K562 (cell line): ENCODE measurements around the gene RABGAP1L. TPM values are rescaled to one million over a fixed set of nuclear protein-coding genes. Genes with fewer than 3 reads are reported as not detected.
A peak's percentile ranks its signal among the peaks of the same experiment; 100 is the strongest.

Experiments used
- ATAC-seq: fragments of 200-7000 bp; cut with Tn5 transposase; 3 replicates; pipeline ENCODE4 v1.9.1; 2020; ENCODE audit warnings: moderate library complexity
- BruUV-seq: library from RNA; stranded (reverse); fragments of 400-500 nt; replicated peaks from 2 replicates; lab custom pipeline; 2021; lab: Mats Ljungman, UMichigan
- CTCF ChIA-PET: fragments of 300-600 bp; formaldehyde crosslinking; extraction: SDS; loops from one replicate; lab custom pipeline; 2021; ENCODE audit warnings: low intra/inter-chr PET ratio; lab: Yijun Ruan, JAX
- POLR2A ChIA-PET: fragments of 300-600, 350-650 bp; sonication (Branson Sonifier 250); formaldehyde crosslinking; extraction: SDS; loops from one replicate; lab custom pipeline; 2021; ENCODE audit warnings: antibody characterized with exemption, inconsistent platforms; lab: Yijun Ruan, JAX
- DNase-seq, 4 experiments: peaks; one replicate each; pipeline versions ENCODE4 v3.0.0 to v3.0.0-alpha.2; 2011 to 2018; ENCODE audit warnings: low spot score in 3 of 4, mixed read lengths in 3 of 4; ENCODE audit errors: extremely low read depth in 1 of 4
- FAIRE-seq: peaks from 2 replicates; lab custom pipeline; 2011; peaks lifted over from hg19 to GRCh38; lab: Jason Lieb, UNC
- H2AFZ ChIP-seq: 2 replicates; pipeline ENCODE4 v1.6.0; 2011; ENCODE audit warnings: low read depth, low read length, control low read depth, inconsistent platforms
- H3K27ac ChIP-seq: fragments of 200-600 bp; 3 replicates; pipeline ENCODE4 v1.8.0; 2011; ENCODE audit warnings: low read depth, mild to moderate bottlenecking, control low read depth, inconsistent platforms, low read length, moderate library complexity, mixed read lengths; ENCODE audit errors: extremely low read depth
- H3K27me3 ChIP-seq, 2 experiments: fragments of 300-600 bp in 1 of 2; 2 replicates in 1 of 2; 3 replicates in 1 of 2; pipeline versions ENCODE4 v1.6.0 to v1.8.0; 2011; ENCODE audit warnings: inconsistent platforms in 2 of 2, low read length in 2 of 2, mild to moderate bottlenecking in 1 of 2, mixed read lengths in 1 of 2, moderate library complexity in 1 of 2; ENCODE audit not compliant: control insufficient read depth in 2 of 2, insufficient read depth in 2 of 2
- H3K36me3 ChIP-seq: fragments of 300-600 bp; 3 replicates; pipeline ENCODE4 v1.8.0; 2011; ENCODE audit warnings: mild to moderate bottlenecking, low read length, inconsistent platforms; ENCODE audit not compliant: control insufficient read depth, insufficient read depth
- H3K4me1 ChIP-seq, 2 experiments: fragments of 200-600 bp in 1 of 2; replicated peaks in 1 of 2; 2 replicates in 1 of 2; 3 replicates in 1 of 2; pipeline versions ENCODE4 v1.5.1 to v1.8.0; 2011; ENCODE audit warnings: inconsistent platforms in 2 of 2, low read length in 2 of 2, mild to moderate bottlenecking in 1 of 2, mixed read lengths in 1 of 2, moderate library complexity in 1 of 2; ENCODE audit not compliant: control insufficient read depth in 2 of 2, insufficient read depth in 2 of 2
- H3K4me2 ChIP-seq: 2 replicates; pipeline ENCODE4 v1.6.1; 2011; ENCODE audit warnings: low read length, control low read depth, inconsistent platforms, mixed read lengths; ENCODE audit not compliant: insufficient read depth
- H3K4me3 ChIP-seq: fragments of 200-600 bp; sonication (generic), shearing (Covaris generic); 2 replicates; pipeline ENCODE4 v1.5.1; 2016; ENCODE audit warnings: control low read depth, inconsistent platforms
- H3K79me2 ChIP-seq: fragments of 200-600 bp; 3 replicates; pipeline ENCODE4 v1.8.0; 2011; ENCODE audit warnings: low read length, inconsistent platforms; ENCODE audit not compliant: control insufficient read depth, insufficient read depth
- H3K9ac ChIP-seq, 2 experiments: 2 replicates each; pipeline versions ENCODE4 v1.6.0 to v1.6.1; 2011; ENCODE audit warnings: low read depth in 2 of 2, low read length in 2 of 2, control low read depth in 1 of 2, inconsistent platforms in 1 of 2, mild to moderate bottlenecking in 1 of 2, mixed read lengths in 1 of 2; ENCODE audit not compliant: insufficient read depth in 1 of 2
- H3K9me1 ChIP-seq: one replicate; pipeline ENCODE4 v1.6.0; 2011; ENCODE audit warnings: inconsistent platforms, mild to moderate bottlenecking, low read length, moderate library complexity; ENCODE audit not compliant: control insufficient read depth, insufficient read depth
- H3K9me3 ChIP-seq: replicated peaks from 2 replicates; pipeline ENCODE4 v1.5.1; 2011; ENCODE audit warnings: low read depth, low read length, inconsistent platforms; ENCODE audit not compliant: control insufficient read depth, insufficient read depth
- H4K20me1 ChIP-seq: replicated peaks from 2 replicates; pipeline ENCODE4 v1.6.1; 2011; ENCODE audit warnings: low read length, inconsistent platforms, mixed read lengths; ENCODE audit not compliant: control insufficient read depth, insufficient read depth
- CBFA2T3 ChIP-seq: fragments of 450-650 bp; IDR thresholded peaks from 2 replicates; pipeline ENCODE4 v1.6.1; 2017
- DPF2 ChIP-seq: fragments of 450-650 bp; IDR thresholded peaks from 2 replicates; pipeline ENCODE4 v1.6.1; 2016
- ETV6 ChIP-seq, 3 experiments: fragments of 150-350 bp in 1 of 3; sonication (generic) in 1 of 3; formaldehyde crosslinking in 1 of 3; IDR thresholded peaks; 2 replicates each; pipeline versions ENCODE4 v1.6.1 to v1.8.0; 2014 to 2022; ENCODE audit warnings: borderline replicate concordance in 2 of 3, low read depth in 2 of 3, antibody characterized with exemption in 1 of 3, low read length in 1 of 3, mild to moderate bottlenecking in 1 of 3, missing genetic modification reagents in 1 of 3
- HNRNPL ChIP-seq: fragments of 200-400 bp; formaldehyde crosslinking; IDR thresholded peaks from 2 replicates; pipeline ENCODE4 v1.6.1; 2017; ENCODE audit warnings: low read depth, mild to moderate bottlenecking, low read length
- KDM1A ChIP-seq, 2 experiments: fragments of 450-650 bp; IDR thresholded peaks; 2 replicates each; pipeline ENCODE4 v1.6.1; 2016; ENCODE audit warnings: mild to moderate bottlenecking in 2 of 2
- MTA1 ChIP-seq: fragments of 450-650 bp; IDR thresholded peaks from 2 replicates; pipeline ENCODE4 v1.6.1; 2017; ENCODE audit warnings: borderline replicate concordance
- WGBS: fragments of 100-300 bp; shearing (Covaris generic); methylation state at CpG from one replicate; pipeline ENCODE4 v1.1.6; 2016; ENCODE audit warnings: low coverage, mixed read lengths; ENCODE audit not compliant: insufficient coverage; ENCODE audit errors: missing lambda C conversion rate; 5-methylcytosine and 5-hydroxymethylcytosine counted together
- in situ Hi-C: fragments of 300-500 bp; cut with MboI; formaldehyde crosslinking; loops from 4 replicates; pipeline ENCODE4 v1.15.0; 2018; ENCODE audit warnings: inconsistent platforms, mixed read lengths
- intact Hi-C: fragments of 100-400 bp; cut with micrococcal nuclease; formaldehyde crosslinking; loops from 2 replicates; pipeline ENCODE4 v1.14.2; 2022
- polyA plus RNA-seq, 8 experiments: library from polyadenylated mRNA; depleted of rRNA in 4 of 8; stranded (reverse) in 5 of 8; unstranded in 3 of 8; fragments of >200 nt; fragmentation: Nextera tagmentation in 2 of 8; fragmentation: Illumina TruSeq in 1 of 8; extraction: Ambion mirVana in 2 of 8; extraction: Trizol in 1 of 8; gene quantifications; 2 replicates each; pipeline versions ENCODE4 v1.2.1 to v1.2.3, GENCODE V29; 2011 to 2014; ENCODE audit warnings: inconsistent platforms in 1 of 8, missing spikeins in 1 of 8
- total RNA-seq, 7 experiments: library from RNA; depleted of rRNA in 6 of 7; stranded (reverse); fragments of >200 nt in 6 of 7; fragmentation: Illumina TruSeq in 2 of 7; extraction: Trizol in 2 of 7; gene quantifications; 2 replicates each; pipeline versions ENCODE4 v1.2.1 to v1.2.3, GENCODE V29; 2011 to 2021; ENCODE audit warnings: low replicate concordance in 1 of 7
- TF ChIP-seq, protein P1 (sequence below), 2 experiments: IDR thresholded peaks; 2 replicates each; pipeline ENCODE4 v1.6.1; 2012; ENCODE audit warnings: improper control_type of control experiment in 2 of 2, low read depth in 2 of 2, low read length in 2 of 2, borderline replicate concordance in 1 of 2
- TF ChIP-seq, protein P2 (sequence below), 3 experiments: fragments of 200-800 bp in 1 of 3; fragments of 250-450 bp in 1 of 3; fragments of 450-650 bp in 1 of 3; sonication (Bioruptor Pico) in 1 of 3; sonication (Bioruptor generic) in 1 of 3; formaldehyde crosslinking in 1 of 3; IDR thresholded peaks; 2 replicates each; pipeline versions ENCODE4 v1.6.1 to v1.8.0; 2016 to 2022; ENCODE audit warnings: mild to moderate bottlenecking in 2 of 3, missing genetic modification characterization in 2 of 3, missing compliant biosample characterization in 1 of 3, moderate library complexity in 1 of 3
- TF ChIP-seq, protein P3 (sequence below): fragments of 250-450 bp; sonication (Bioruptor Pico); IDR thresholded peaks from 2 replicates; pipeline ENCODE4 v1.5.0; 2020; ENCODE audit warnings: mild to moderate bottlenecking, borderline replicate concordance

The RABGAP1L gene
- total and polyA plus RNA-seq, 9 of the 15 experiments (the other 6 are each of a cell fraction or from before 2014, with no cell fraction given): 16.5 to 44.9 (median 26.7) TPM

DNA sequence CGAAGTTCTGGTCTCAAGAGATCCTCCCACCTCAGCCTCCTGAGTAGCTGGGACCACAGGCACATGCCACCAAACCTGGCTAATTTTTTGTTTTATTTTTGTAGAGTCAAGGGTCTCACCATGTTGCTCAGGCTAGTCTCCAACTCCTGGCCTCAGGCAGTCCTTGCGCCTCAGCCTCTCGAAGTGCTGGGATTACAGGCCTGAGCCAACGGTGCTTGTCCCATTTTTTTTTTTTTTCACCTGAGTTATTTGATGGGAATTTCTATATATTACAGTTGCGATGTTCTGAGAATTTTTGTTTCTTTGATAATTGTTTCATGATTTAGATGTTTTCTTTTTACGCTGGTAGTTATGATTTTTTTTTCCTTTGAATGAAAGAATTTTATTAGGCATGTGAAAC, 2.5 kb downstream of the RABGAP1L start (continued):
- TF ChIP-seq, protein P1, sequence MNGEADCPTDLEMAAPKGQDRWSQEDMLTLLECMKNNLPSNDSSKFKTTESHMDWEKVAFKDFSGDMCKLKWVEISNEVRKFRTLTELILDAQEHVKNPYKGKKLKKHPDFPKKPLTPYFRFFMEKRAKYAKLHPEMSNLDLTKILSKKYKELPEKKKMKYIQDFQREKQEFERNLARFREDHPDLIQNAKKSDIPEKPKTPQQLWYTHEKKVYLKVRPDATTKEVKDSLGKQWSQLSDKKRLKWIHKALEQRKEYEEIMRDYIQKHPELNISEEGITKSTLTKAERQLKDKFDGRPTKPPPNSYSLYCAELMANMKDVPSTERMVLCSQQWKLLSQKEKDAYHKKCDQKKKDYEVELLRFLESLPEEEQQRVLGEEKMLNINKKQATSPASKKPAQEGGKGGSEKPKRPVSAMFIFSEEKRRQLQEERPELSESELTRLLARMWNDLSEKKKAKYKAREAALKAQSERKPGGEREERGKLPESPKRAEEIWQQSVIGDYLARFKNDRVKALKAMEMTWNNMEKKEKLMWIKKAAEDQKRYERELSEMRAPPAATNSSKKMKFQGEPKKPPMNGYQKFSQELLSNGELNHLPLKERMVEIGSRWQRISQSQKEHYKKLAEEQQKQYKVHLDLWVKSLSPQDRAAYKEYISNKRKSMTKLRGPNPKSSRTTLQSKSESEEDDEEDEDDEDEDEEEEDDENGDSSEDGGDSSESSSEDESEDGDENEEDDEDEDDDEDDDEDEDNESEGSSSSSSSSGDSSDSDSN (IDR thresholded peaks at IDR 0.05; ENCODE audit: borderline replicate concordance in 1 of 2, low read depth in 2 of 2, low read length in 2 of 2): 0 out of 4 replicates have a peak, but pooled peaks of 1 of the 2 experiments have one; percentile 32
- TF ChIP-seq MTA1: 0 out of 2 replicates have a peak, but pooled peaks have one; percentile 12

DNA sequence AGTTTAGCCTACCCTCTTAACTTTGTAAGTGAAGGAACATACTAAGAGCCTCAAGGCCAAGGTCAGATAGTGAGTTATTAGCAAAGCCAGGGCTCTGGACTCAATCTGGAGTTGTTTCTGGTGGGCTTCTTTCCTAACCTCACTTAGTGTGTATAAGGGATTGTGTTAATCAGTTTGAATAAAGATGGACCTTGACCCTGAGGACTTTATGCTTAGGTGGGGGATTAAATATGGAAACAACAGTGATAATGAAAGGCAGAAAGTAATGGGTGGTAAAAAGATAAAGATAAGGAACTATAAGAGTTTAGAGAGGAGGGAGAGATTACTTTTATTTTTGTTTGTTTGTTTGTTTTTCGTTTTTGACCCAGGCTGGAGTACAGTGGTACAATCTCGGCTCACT, 5.5 kb downstream of the RABGAP1L start:
- DNase-seq (no peak), FAIRE-seq (no peak), ATAC-seq (no peak)
- Histone ChIP-seq H3K4me3 (no peak overlapping the region), H3K36me3 (peaks cover 18% of the 10 kb centered on the region; the same call in 2 of the 3 replicates), H3K4me1 (peaks cover 34 to 61% of the 10 kb centered on the region in 2 experiments), H3K27ac (peak overlapping the region; percentile 26; the same call in 1 of the 3 replicates), H3K27me3 (no peaks in the 10 kb centered on the region), H3K9ac (no peak overlapping the region), H3K9me3 (no peaks in the 10 kb centered on the region), H4K20me1 (no peaks in the 10 kb centered on the region; the same call in 1 of the 2 replicates), H3K9me1 (no peaks in the 10 kb centered on the region), H2AFZ (no peak overlapping the region), H3K4me2 (no peak overlapping the region), H3K79me2 (peaks cover 98% of the 10 kb centered on the region)
- in situ Hi-C loops (no loop called here), intact Hi-C loops (no loop called here)
- ChIA-PET POLR2A (interaction anchor here (0.6 to 1.8 kb wide), 5 partner anchors 10 to 1015 kb away, joined by 3 to 7 read pairs (median 4); no protein-coding TSS in a partner anchor), CTCF (no interaction called here)
- TF ChIP-seq, protein P2, sequence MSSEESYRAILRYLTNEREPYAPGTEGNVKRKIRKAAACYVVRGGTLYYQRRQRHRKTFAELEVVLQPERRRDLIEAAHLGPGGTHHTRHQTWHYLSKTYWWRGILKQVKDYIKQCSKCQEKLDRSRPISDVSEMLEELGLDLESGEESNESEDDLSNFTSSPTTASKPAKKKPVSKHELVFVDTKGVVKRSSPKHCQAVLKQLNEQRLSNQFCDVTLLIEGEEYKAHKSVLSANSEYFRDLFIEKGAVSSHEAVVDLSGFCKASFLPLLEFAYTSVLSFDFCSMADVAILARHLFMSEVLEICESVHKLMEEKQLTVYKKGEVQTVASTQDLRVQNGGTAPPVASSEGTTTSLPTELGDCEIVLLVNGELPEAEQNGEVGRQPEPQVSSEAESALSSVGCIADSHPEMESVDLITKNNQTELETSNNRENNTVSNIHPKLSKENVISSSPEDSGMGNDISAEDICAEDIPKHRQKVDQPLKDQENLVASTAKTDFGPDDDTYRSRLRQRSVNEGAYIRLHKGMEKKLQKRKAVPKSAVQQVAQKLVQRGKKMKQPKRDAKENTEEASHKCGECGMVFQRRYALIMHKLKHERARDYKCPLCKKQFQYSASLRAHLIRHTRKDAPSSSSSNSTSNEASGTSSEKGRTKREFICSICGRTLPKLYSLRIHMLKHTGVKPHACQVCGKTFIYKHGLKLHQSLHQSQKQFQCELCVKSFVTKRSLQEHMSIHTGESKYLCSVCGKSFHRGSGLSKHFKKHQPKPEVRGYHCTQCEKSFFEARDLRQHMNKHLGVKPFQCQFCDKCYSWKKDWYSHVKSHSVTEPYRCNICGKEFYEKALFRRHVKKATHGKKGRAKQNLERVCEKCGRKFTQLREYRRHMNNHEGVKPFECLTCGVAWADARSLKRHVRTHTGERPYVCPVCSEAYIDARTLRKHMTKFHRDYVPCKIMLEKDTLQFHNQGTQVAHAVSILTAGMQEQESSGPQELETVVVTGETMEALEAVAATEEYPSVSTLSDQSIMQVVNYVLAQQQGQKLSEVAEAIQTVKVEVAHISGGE (CRISPR knock-in tag; IDR thresholded peaks at IDR 0.05): no peak
- TF ChIP-seq ETV6 (IDR thresholded peaks at IDR 0.05; ENCODE audit: borderline replicate concordance in 1 of 2, low read depth in 2 of 2, low read length in 1 of 2): no peak
- no peak for TF ChIP-seq ETV6 (CRISPR knock-in tag; IDR thresholded peaks at IDR 0.05; ENCODE audit: borderline replicate concordance)
- TF ChIP-seq, protein P3, sequence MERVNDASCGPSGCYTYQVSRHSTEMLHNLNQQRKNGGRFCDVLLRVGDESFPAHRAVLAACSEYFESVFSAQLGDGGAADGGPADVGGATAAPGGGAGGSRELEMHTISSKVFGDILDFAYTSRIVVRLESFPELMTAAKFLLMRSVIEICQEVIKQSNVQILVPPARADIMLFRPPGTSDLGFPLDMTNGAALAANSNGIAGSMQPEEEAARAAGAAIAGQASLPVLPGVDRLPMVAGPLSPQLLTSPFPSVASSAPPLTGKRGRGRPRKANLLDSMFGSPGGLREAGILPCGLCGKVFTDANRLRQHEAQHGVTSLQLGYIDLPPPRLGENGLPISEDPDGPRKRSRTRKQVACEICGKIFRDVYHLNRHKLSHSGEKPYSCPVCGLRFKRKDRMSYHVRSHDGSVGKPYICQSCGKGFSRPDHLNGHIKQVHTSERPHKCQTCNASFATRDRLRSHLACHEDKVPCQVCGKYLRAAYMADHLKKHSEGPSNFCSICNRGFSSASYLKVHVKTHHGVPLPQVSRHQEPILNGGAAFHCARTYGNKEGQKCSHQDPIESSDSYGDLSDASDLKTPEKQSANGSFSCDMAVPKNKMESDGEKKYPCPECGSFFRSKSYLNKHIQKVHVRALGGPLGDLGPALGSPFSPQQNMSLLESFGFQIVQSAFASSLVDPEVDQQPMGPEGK (CRISPR knock-in tag): no peak
- TF ChIP-seq KDM1A (IDR thresholded peaks at IDR 0.05): 0 out of 4 replicates have a peak, but pooled peaks of 1 of the 2 experiments have one; percentile 3
- 0 out of 2 replicates have a peak, but pooled peaks have one; percentile 8 for TF ChIP-seq DPF2
- TF ChIP-seq HNRNPL: no peak
- TF ChIP-seq CBFA2T3: no peak
- 55% methylated on average over 2 of the region's 2 CpGs for WGBS
- BruUV-seq: no TSS peak
